Ishikawa (cell line): ENCODE data around the gene MNT.

ENCODE experiments used
- CEBPB ChIP-seq: IDR thresholded peaks from 2 replicates; pipeline ENCODE4 v1.6.1; 2012
- CREB1 ChIP-seq: IDR thresholded peaks from 2 replicates; pipeline ENCODE4 v1.6.1; 2012; ENCODE audit warnings: low read depth
- EGR1 ChIP-seq: IDR thresholded peaks from 2 replicates; pipeline ENCODE4 v1.6.1; 2012
- EP300 ChIP-seq: IDR thresholded peaks from 2 replicates; pipeline ENCODE4 v1.6.1; 2012; ENCODE audit warnings: borderline replicate concordance
- FOXM1 ChIP-seq: IDR thresholded peaks from 2 replicates; pipeline ENCODE4 v1.6.1; 2012; ENCODE audit warnings: low read depth, borderline replicate concordance
- NFIC ChIP-seq: IDR thresholded peaks from 2 replicates; pipeline ENCODE4 v1.6.1; 2012
- RAD21 ChIP-seq: IDR thresholded peaks from 2 replicates; pipeline ENCODE4 v1.6.1; 2012; ENCODE audit warnings: low read depth
- TAF1 ChIP-seq: IDR thresholded peaks from 2 replicates; pipeline ENCODE4 v1.6.1; 2012; ENCODE audit warnings: low read depth, mild to moderate bottlenecking
- TCF12 ChIP-seq: IDR thresholded peaks from 2 replicates; pipeline ENCODE4 v1.6.1; 2012; ENCODE audit warnings: low read depth
- TEAD4 ChIP-seq: IDR thresholded peaks from 2 replicates; pipeline ENCODE4 v1.6.1; 2012
- USF1 ChIP-seq: IDR thresholded peaks from 2 replicates; pipeline ENCODE4 v1.6.1; 2012
- YY1 ChIP-seq: IDR thresholded peaks from 2 replicates; pipeline ENCODE4 v1.6.1; 2012; ENCODE audit warnings: low read depth
- ZBTB7A ChIP-seq: IDR thresholded peaks from 2 replicates; pipeline ENCODE4 v1.6.1; 2012; ENCODE audit warnings: low read depth
- TF ChIP-seq, protein P1 (sequence below): IDR thresholded peaks from 2 replicates; pipeline ENCODE4 v1.6.1; 2012; ENCODE audit warnings: low read depth, mild to moderate bottlenecking
- TF ChIP-seq, protein P2 (sequence below): IDR thresholded peaks from 2 replicates; pipeline ENCODE4 v1.6.1; 2012

MNT gene, protein sequence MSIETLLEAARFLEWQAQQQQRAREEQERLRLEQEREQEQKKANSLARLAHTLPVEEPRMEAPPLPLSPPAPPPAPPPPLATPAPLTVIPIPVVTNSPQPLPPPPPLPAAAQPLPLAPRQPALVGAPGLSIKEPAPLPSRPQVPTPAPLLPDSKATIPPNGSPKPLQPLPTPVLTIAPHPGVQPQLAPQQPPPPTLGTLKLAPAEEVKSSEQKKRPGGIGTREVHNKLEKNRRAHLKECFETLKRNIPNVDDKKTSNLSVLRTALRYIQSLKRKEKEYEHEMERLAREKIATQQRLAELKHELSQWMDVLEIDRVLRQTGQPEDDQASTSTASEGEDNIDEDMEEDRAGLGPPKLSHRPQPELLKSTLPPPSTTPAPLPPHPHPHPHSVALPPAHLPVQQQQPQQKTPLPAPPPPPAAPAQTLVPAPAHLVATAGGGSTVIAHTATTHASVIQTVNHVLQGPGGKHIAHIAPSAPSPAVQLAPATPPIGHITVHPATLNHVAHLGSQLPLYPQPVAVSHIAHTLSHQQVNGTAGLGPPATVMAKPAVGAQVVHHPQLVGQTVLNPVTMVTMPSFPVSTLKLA

DNA sequence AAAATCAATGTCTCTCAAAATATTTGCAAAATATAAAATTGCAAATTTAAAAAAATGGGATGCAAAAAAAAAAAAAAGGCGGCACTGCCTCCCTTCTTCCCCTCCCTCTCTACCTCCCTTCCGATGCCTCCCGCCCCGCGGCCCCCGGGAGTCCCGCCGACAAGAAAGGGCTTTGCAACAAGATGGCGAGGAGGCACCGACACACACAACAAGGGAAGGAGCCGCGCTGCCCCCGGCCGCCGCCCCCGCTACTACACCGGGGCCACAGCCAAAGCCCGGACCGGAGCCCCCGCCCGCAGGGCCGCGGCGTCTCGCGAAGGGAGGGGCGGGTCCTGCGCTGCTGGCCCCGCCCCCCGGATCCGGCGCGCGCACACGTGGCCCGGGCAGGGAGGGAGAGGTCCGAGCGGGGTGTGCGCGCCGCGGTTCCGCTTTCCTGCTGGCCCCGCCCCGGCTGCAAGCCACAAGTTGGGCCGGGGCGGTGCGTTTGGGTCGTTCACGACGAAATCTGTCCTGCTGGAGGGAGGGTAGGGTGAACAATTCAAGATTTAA is at the start of gene MNT:
Gene MNT (minus strand): TSS at position 184 of the 549 bp plus-strand sequence. CDS start 348 bp downstream, outside the sequence.
- TF ChIP-seq TCF12, result no peak
- no peak; the same call in 1 of the 2 replicates for TF ChIP-seq TEAD4
- TF ChIP-seq NFIC, result peak; percentile 22; the same call in 1 of the 2 replicates
- TF ChIP-seq ZBTB7A, result 0 out of 2 replicates have a peak, but pooled peaks have one; percentile 19
- TF ChIP-seq YY1, result peak; percentile 90
- TF ChIP-seq, protein P1, sequence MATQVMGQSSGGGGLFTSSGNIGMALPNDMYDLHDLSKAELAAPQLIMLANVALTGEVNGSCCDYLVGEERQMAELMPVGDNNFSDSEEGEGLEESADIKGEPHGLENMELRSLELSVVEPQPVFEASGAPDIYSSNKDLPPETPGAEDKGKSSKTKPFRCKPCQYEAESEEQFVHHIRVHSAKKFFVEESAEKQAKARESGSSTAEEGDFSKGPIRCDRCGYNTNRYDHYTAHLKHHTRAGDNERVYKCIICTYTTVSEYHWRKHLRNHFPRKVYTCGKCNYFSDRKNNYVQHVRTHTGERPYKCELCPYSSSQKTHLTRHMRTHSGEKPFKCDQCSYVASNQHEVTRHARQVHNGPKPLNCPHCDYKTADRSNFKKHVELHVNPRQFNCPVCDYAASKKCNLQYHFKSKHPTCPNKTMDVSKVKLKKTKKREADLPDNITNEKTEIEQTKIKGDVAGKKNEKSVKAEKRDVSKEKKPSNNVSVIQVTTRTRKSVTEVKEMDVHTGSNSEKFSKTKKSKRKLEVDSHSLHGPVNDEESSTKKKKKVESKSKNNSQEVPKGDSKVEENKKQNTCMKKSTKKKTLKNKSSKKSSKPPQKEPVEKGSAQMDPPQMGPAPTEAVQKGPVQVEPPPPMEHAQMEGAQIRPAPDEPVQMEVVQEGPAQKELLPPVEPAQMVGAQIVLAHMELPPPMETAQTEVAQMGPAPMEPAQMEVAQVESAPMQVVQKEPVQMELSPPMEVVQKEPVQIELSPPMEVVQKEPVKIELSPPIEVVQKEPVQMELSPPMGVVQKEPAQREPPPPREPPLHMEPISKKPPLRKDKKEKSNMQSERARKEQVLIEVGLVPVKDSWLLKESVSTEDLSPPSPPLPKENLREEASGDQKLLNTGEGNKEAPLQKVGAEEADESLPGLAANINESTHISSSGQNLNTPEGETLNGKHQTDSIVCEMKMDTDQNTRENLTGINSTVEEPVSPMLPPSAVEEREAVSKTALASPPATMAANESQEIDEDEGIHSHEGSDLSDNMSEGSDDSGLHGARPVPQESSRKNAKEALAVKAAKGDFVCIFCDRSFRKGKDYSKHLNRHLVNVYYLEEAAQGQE, result no peak
- 0 out of 2 replicates have a peak, but pooled peaks have one; percentile 11 for TF ChIP-seq TAF1
- peak; percentile 72 for TF ChIP-seq USF1
- peak; percentile 91 for TF ChIP-seq EGR1
- TF ChIP-seq, protein P2, sequence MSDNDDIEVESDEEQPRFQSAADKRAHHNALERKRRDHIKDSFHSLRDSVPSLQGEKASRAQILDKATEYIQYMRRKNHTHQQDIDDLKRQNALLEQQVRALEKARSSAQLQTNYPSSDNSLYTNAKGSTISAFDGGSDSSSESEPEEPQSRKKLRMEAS, result peak; percentile 65

- TF ChIP-seq TEAD4 (no peak), TCF12 (no peak), CEBPB (no peak), FOXM1 (no peak)
- TF ChIP-seq, protein P2, result no peak
- TF ChIP-seq, protein P1, result no peak
Observed at GRCh38 chr17:2450016-2450650, 49.3 kb upstream of the MNT start.

- TF ChIP-seq NFIC (peak; percentile 79), EP300 (peak; percentile 43; the same call in 1 of the 2 replicates), EGR1 (no peak), ZBTB7A (no peak), YY1 (no peak), CEBPB (peak; percentile 58), TEAD4 (no peak), USF1 (no peak), CREB1 (no peak), TCF12 (no peak; the same call in 1 of the 2 replicates), RAD21 (no peak), TAF1 (no peak), FOXM1 (no peak; the same call in 1 of the 2 replicates)
- TF ChIP-seq, protein P1, result no peak
Observed at GRCh38 chr17:2449486-2449885, 48.6 kb upstream of the MNT start.
